Neural cell (in vitro differentiated cells): ENCODE data around the gene NAGA. TPM values are rescaled to one million over a fixed set of nuclear protein-coding genes. Genes with fewer than 3 reads are reported as not detected.

Experiments
- H2AFZ ChIP-seq: fragments of 200-600, 300-800 bp; sonication (generic), shearing (Covaris generic); 2 replicates; pipeline ENCODE4 v1.6.0; 2014; ENCODE audit warnings: low read depth, mild to moderate bottlenecking, antibody characterized with exemption, low read length, moderate library complexity
- H3F3A ChIP-seq: fragments of 200-600 bp; shearing (Covaris generic); 2 replicates; pipeline ENCODE4 v1.6.1; 2016; ENCODE audit warnings: mild to moderate bottlenecking, moderate library complexity, mixed read lengths, antibody characterized with exemption, low read length; ENCODE audit not compliant: insufficient read depth, poor library complexity, severe bottlenecking
- H3K27ac ChIP-seq: fragments of 200-600, 300-800 bp; sonication (generic), shearing (Covaris generic); 2 replicates; pipeline ENCODE4 v1.5.1; 2014; ENCODE audit warnings: mild to moderate bottlenecking, low read length, moderate library complexity
- H3K27me3 ChIP-seq: fragments of 300-800, 200-600 bp; sonication (generic), shearing (Covaris generic); 2 replicates; pipeline ENCODE4 v1.6.0; 2014; ENCODE audit warnings: mild to moderate bottlenecking, low read depth, low read length, moderate library complexity; ENCODE audit not compliant: insufficient read depth
- H3K36me3 ChIP-seq: fragments of 300-800, 200-600 bp; sonication (generic), shearing (Covaris generic); 2 replicates; pipeline ENCODE4 v1.5.1; 2014; ENCODE audit warnings: mild to moderate bottlenecking, antibody characterized with exemption, low read length, moderate library complexity; ENCODE audit not compliant: insufficient read depth
- H3K4me2 ChIP-seq: fragments of 300-800, 200-600 bp; sonication (generic), shearing (Covaris generic); 2 replicates; pipeline ENCODE4 v1.6.0; 2014; ENCODE audit warnings: mild to moderate bottlenecking, low read length
- H3K4me3 ChIP-seq: fragments of 300-800, 200-600 bp; sonication (generic), shearing (Covaris generic); 2 replicates; pipeline ENCODE4 v1.5.1; 2014; ENCODE audit warnings: mild to moderate bottlenecking, low read length, moderate library complexity
- H3K79me2 ChIP-seq: fragments of 200-600 bp; shearing (Covaris generic); replicated peaks from 2 replicates; pipeline ENCODE4 v1.6.0; 2014; ENCODE audit warnings: mild to moderate bottlenecking, low read length, moderate library complexity; ENCODE audit not compliant: insufficient read depth
- H3K9ac ChIP-seq: fragments of 300-800, 200-600 bp; sonication (generic), shearing (Covaris generic); 2 replicates; pipeline ENCODE4 v1.6.1; 2016; ENCODE audit warnings: mild to moderate bottlenecking, low read length, mixed read lengths
- H3K9me2 ChIP-seq: fragments of 200-600 bp; shearing (Covaris generic); 2 replicates; pipeline ENCODE4 v1.6.1; 2016; ENCODE audit warnings: mild to moderate bottlenecking, low read length, mixed read lengths; ENCODE audit not compliant: insufficient read depth
- H3K9me3 ChIP-seq: fragments of 200-600, 300-800 bp; sonication (generic), shearing (Covaris generic); 2 replicates; pipeline ENCODE4 v1.6.1; 2016; ENCODE audit warnings: mild to moderate bottlenecking, mixed run types, low read length, moderate library complexity, mixed read lengths
- H4K20me1 ChIP-seq: fragments of 200-600 bp; shearing (Covaris generic); 2 replicates; pipeline ENCODE4 v1.6.1; 2016; ENCODE audit warnings: mild to moderate bottlenecking, mixed run types; ENCODE audit not compliant: insufficient read depth
- EP300 ChIP-seq: fragments of 450-650 bp; conservative IDR thresholded peaks from 2 replicates; pipeline ENCODE4 v1.6.1; 2014; ENCODE audit warnings: antibody characterized with exemption, mild to moderate bottlenecking, moderate library complexity; ENCODE audit not compliant: poor library complexity, severe bottlenecking
- EZH2 ChIP-seq: fragments of 200-600, 300-800 bp; shearing (Covaris generic), sonication (generic); IDR thresholded peaks from 2 replicates; pipeline ENCODE4 v1.6.1; 2014; ENCODE audit warnings: antibody characterized with exemption, low read length, borderline replicate concordance, mild to moderate bottlenecking; ENCODE audit not compliant: insufficient read depth, poor library complexity, severe bottlenecking
- POLR2AphosphoS5 ChIP-seq: IDR thresholded peaks from 2 replicates; pipeline ENCODE4 v1.6.1; 2012
- TAF1 ChIP-seq: IDR thresholded peaks from 2 replicates; pipeline ENCODE4 v1.6.1; 2012; ENCODE audit warnings: low read depth
- polyA plus RNA-seq: library from polyadenylated mRNA; depleted of rRNA; stranded (reverse); fragments of >200 nt; gene quantifications from 2 replicates; pipeline ENCODE4 v1.2.3, GENCODE V29; 2014
- TF ChIP-seq, protein P1 (sequence below): fragments of 450-650 bp; IDR thresholded peaks from 2 replicates; pipeline ENCODE4 v1.5.1; 2014; ENCODE audit warnings: antibody characterized with exemption, mild to moderate bottlenecking, moderate library complexity; ENCODE audit not compliant: poor library complexity, severe bottlenecking
- TF ChIP-seq, protein P2 (sequence below): IDR thresholded peaks from 2 replicates; pipeline ENCODE4 v1.6.1; 2012; ENCODE audit warnings: borderline replicate concordance

The NAGA gene
- polyA plus RNA-seq, 1 donor from 2014 or later = 8.8 TPM

DNA sequence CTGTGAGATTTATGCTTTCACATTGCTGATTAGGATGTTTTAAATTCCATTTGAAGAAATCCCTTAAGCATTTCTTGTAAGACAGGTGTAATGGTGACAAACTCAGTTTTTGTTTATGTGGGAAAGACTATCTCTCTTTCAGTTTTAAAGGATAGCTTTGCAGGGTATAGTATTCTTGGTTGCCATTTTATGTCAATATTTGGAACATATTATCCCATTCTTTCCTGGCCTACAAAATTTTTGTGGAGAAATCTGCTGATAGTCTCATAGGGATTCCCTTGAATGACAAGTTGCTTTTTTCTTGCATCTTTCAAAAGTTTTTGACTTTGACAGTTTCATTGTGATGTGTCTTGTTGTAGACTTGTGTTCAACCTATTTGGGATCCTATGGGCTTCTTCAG is 28.8 kb downstream of the NAGA start (continued):
- TF ChIP-seq, protein P1, sequence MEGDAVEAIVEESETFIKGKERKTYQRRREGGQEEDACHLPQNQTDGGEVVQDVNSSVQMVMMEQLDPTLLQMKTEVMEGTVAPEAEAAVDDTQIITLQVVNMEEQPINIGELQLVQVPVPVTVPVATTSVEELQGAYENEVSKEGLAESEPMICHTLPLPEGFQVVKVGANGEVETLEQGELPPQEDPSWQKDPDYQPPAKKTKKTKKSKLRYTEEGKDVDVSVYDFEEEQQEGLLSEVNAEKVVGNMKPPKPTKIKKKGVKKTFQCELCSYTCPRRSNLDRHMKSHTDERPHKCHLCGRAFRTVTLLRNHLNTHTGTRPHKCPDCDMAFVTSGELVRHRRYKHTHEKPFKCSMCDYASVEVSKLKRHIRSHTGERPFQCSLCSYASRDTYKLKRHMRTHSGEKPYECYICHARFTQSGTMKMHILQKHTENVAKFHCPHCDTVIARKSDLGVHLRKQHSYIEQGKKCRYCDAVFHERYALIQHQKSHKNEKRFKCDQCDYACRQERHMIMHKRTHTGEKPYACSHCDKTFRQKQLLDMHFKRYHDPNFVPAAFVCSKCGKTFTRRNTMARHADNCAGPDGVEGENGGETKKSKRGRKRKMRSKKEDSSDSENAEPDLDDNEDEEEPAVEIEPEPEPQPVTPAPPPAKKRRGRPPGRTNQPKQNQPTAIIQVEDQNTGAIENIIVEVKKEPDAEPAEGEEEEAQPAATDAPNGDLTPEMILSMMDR = no peak

DNA sequence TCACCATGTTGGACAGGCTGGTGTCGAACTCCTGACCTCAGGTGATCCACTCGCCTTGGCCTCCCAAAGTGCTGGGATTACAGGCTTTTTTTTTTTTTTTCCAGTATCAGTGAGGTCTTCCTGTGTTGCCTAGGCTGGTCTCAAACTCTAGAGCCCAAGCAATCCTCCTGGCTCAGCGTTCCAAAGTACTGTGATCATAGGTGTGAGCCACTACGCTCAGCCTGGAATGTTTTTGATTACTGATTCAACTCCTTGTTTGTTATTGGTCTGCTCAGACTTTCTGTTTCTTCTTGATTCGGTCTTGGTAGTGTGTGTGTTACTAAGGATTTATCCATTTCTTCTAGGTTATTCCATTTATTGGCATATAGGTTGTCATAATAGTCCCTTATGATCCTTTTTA is 31.3 kb downstream of the NAGA start:
- no peak overlapping the region for H3K27ac ChIP-seq
- no peaks in the 10 kb centered on the region for H3K9me3 ChIP-seq
- H3K9me2 ChIP-seq = no peaks in the 10 kb centered on the region
- H4K20me1 ChIP-seq = no peaks in the 10 kb centered on the region
- no peak overlapping the region for H3K4me2 ChIP-seq
- no peaks in the 10 kb centered on the region for H3K79me2 ChIP-seq
- no peak overlapping the region for H2AFZ ChIP-seq
- H3F3A ChIP-seq = no peaks in the 10 kb centered on the region
- no peak overlapping the region for H3K4me3 ChIP-seq
- TF ChIP-seq EZH2 (no peak), TAF1 (no peak), POLR2AphosphoS5 (no peak)
- TF ChIP-seq, protein P2, sequence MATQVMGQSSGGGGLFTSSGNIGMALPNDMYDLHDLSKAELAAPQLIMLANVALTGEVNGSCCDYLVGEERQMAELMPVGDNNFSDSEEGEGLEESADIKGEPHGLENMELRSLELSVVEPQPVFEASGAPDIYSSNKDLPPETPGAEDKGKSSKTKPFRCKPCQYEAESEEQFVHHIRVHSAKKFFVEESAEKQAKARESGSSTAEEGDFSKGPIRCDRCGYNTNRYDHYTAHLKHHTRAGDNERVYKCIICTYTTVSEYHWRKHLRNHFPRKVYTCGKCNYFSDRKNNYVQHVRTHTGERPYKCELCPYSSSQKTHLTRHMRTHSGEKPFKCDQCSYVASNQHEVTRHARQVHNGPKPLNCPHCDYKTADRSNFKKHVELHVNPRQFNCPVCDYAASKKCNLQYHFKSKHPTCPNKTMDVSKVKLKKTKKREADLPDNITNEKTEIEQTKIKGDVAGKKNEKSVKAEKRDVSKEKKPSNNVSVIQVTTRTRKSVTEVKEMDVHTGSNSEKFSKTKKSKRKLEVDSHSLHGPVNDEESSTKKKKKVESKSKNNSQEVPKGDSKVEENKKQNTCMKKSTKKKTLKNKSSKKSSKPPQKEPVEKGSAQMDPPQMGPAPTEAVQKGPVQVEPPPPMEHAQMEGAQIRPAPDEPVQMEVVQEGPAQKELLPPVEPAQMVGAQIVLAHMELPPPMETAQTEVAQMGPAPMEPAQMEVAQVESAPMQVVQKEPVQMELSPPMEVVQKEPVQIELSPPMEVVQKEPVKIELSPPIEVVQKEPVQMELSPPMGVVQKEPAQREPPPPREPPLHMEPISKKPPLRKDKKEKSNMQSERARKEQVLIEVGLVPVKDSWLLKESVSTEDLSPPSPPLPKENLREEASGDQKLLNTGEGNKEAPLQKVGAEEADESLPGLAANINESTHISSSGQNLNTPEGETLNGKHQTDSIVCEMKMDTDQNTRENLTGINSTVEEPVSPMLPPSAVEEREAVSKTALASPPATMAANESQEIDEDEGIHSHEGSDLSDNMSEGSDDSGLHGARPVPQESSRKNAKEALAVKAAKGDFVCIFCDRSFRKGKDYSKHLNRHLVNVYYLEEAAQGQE = no peak
- H3K27me3 ChIP-seq = no peaks in the 10 kb centered on the region
- H3K36me3 ChIP-seq = no peaks in the 10 kb centered on the region
- H3K9ac ChIP-seq = no peak overlapping the region

DNA sequence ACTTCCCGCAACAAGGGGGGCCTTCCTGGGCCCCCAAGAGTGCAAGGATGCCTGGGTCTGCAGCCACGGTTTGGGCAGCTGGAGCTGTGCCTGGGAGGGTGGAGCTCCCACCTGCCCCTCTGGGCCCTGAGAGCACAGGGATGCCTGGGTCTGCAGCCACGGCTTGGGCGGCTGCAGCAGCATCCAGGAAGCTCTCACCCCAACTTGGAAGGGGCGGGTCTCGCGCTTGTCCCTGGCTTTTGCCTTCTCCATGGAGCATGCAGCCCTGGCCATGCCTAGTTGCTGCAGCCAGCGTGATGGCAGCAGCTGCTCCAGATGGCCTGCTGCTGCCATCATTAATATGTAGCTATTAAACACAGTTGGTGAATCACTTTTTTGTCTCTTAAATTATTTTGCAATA is 35.4 kb downstream of the NAGA start:
- H3K9me2 ChIP-seq = no peaks in the 10 kb centered on the region
- no peak overlapping the region for H3K27ac ChIP-seq
- TF ChIP-seq EZH2 = no peak
- no peak for TF ChIP-seq POLR2AphosphoS5
- TF ChIP-seq, protein P1 = no peak
- TF ChIP-seq EP300 = no peak
- no peaks in the 10 kb centered on the region for H3K79me2 ChIP-seq
- H3K9ac ChIP-seq = no peak overlapping the region
- no peak overlapping the region for H3K4me3 ChIP-seq
- no peak overlapping the region for H2AFZ ChIP-seq
- no peaks in the 10 kb centered on the region for H3K36me3 ChIP-seq
- no peaks in the 10 kb centered on the region for H3K27me3 ChIP-seq
- no peaks in the 10 kb centered on the region for H4K20me1 ChIP-seq
- H3F3A ChIP-seq = no peaks in the 10 kb centered on the region
- H3K4me2 ChIP-seq = no peak overlapping the region
- H3K9me3 ChIP-seq = peaks cover 2% of the 10 kb centered on the region
